Activated CD8-positive, alpha-beta memory T cell treated with anti-CD3 and anti-CD28 coated beads for 4 hours (primary cell): Measurements from ENCODE around the gene TNFRSF21.
"Not testable (repeated sequence)": the region's sequence is repeated elsewhere in the genome, so short reads cannot be mapped to it uniquely, and the experiment has no call there.

Experiments used
- DNase-seq, 2 donors: peaks; one replicate each; pipeline ENCODE4 v3.0.0-alpha.2; 2020; ENCODE audit warnings: low read depth in 2 of 2

The TNFRSF21 gene

GRCh38 chr6:47309291-47310130 lies at the start of gene TNFRSF21:
TSS of gene TNFRSF21 (minus strand) at chr6:47309905. CDS start at chr6:47309511, 394 bp downstream.
- DNase-seq = peak; percentile 54 to 63

- DNase-seq = no peak
These were observed 48.9 kb upstream of the TNFRSF21 start for GRCh38 chr6:47358440-47359225.

DNA sequence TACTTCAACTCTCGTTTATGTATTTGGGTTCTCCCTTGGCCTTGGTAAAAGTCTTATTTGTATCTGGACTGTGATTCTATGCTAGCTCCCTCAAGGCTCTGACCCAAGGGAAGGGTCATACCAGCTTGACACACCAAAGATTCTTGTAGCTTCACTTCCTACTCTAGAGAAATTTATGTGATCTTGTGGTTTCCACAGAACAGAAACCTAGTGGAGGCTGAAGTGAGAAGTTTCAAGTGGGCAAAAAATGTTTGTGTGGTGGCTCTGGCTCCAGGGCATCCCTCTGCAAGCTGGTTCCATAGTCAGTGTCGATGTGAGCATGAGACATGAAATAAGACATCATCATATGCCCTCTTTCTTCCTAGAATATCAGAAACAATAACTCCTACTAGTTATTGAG lies 48.1 kb upstream of the TNFRSF21 start:
- DNase-seq = no peak

GRCh38 chr6:47355496-47355895 lies 45.8 kb upstream of the TNFRSF21 start:
- DNase-seq = no peak

DNA sequence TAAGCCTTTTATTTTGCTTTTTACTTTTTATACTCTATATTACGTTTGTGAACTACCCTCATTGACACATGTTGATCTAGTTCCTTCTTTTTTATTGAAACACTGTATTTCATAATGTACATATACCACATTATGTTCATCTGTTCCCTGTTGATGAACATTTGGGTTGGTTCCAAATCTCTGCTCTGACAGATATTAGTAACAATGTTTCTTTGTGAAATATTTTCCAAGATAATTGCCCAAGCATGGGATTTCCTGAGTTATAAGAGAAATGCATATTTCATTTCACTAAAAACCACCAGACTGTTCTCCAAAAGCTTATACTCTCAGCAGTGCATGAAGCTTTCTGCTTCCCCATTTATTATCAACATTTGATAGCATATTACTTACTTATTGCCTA lies 44.2 kb upstream of the TNFRSF21 start:
- DNase-seq = no peak

DNA sequence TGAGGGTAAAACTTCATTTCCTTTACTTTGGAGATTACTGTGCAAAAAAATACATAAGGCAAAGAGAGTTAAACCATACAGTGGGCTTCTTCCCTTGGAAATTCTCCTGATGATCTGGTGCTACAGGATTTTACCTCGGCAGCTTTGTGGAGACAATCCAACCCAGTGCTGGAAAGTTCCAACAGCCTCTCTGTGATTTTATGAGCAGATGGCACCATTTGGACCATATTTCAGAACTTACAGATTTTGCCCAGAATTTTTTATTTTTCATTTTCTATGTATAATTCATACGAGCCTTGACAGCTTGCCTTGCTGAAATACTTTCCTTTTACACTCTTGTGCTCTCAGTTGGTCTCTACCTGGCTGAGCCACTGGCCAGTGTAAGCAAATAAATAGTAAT lies 43.3 kb upstream of the TNFRSF21 start:
- DNase-seq = no peak

GRCh38 chr6:47352194-47352920 lies 42.7 kb upstream of the TNFRSF21 start:
- no peak for DNase-seq

GRCh38 chr6:47351621-47352020 lies 41.9 kb upstream of the TNFRSF21 start:
- DNase-seq = no peak

GRCh38 chr6:47349931-47350330 lies 40.2 kb upstream of the TNFRSF21 start:
- no peak for DNase-seq

DNA sequence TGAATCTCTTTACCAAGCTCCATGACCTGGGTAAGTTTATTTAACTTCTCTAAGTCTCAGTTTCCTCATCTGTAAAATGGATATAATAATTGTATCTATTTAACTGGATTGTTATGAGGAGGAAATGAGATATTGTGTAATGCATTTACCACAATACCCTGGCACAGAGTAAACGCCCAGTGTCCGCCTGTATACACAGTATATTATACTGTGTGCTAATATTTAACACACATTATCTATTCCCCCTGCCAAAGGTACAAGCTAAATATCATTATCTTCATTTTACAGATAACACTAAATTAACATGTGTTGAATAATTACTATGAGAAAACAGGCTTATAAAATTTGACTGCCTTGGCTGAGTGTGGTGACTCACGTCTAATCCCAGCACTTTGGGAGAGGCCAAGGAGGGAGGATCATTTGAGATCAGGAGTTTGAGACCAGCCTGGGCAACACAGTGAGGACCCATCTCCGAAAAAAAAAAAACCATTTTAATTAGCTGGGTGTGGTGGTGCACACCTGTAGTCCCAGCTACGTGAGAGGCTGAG lies 38.7 kb upstream of the TNFRSF21 start:
- no peak for DNase-seq

DNA sequence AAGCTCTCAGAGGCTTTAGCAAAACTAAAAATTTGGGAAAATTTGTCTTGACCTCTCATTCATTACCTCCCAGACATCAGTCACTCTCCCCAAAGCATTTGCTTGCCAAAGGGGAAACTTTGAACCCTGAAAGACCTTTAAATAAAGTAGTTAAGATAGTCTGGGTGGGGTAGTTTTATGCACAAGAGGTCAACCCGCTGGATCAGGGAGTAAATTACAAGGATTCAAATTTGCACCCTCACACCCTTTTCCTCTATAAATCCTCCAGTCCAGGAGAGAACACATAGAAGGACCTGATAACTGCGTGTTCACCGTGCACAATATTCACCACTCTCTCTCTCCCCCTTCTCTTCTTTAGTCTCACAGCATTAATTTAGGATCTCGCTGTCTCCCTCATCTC lies 36.1 kb upstream of the TNFRSF21 start:
- no peak for DNase-seq

- DNase-seq = no peak
These were observed 34.3 kb upstream of the TNFRSF21 start for GRCh38 chr6:47344022-47344421.

DNA sequence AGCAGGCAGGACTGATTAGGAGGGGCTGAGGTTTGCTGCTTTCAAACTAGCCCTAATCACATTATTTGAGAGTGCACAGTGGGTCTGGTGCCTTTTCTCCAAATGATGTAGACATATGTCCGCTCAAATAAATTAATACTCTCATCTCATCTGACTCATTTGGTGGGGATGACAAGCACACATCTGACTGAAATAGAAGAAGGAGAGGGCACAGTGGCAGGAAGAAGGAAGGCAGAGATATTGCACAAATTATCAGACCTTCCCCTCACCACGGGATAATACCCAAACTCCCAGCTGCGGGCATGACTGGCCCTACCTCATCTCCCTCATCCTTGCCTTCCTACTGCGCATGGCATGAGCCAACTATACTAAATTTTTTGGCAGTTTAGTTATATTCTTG lies 33.9 kb upstream of the TNFRSF21 start:
- DNase-seq = no peak

DNA sequence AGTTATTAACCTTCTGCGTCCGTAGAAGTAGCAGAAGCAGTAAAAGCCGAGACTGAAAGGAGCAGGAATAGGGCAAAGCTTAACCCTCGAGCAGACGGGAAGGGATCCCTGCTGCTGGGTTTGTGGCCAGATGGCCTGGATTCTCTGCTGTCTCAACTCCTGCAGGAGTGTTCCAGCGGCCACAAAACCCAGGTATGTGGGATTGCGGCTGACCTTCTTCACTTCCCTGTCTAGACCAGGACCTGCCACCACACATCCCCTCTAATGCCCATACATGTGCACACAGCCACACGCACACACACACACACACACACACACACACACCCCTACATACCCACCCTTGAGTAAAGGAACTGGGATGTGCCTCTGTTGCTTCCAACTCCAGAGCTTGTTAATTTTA lies 33.1 kb upstream of the TNFRSF21 start:
- no peak for DNase-seq

DNA sequence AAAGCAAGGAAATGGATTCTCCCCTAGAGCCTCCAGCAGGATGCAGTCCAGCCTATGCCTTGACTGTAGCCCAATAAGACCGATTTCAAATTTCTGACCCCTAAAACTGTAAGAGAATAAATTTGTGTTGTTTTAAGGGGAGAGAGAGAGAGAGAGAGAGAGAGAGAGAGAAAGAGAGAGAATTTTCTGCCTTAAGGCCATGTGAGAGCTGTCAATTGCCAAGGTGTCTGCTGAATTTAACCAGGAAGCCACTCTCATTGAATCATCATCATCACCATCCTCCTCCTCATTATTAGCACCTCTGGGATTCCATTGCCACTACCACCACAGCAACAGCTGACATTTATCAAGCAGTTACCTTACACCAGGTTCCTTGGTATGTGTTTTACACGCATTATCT lies 27.8 kb upstream of the TNFRSF21 start:
- no peak for DNase-seq

DNA sequence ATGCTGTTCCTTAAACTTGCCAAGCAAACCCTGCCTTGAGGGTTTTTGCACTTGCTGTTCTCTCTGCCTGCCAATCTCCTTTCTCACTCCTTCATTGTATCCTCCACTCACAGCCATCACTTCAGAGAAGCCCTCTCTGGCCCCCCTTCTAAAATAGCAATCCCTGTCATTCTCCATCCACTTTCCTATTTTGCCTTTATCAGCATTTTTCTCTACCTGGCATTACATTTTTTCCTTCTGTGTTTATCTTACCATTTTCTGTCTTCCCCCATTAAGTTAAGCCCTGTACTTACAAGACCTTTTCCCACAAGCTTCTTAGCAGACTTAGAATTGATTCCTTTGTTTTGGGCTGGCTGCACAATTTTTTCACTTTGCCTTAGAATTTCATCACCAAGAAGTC lies 26.6 kb upstream of the TNFRSF21 start:
- DNase-seq = no peak

DNA sequence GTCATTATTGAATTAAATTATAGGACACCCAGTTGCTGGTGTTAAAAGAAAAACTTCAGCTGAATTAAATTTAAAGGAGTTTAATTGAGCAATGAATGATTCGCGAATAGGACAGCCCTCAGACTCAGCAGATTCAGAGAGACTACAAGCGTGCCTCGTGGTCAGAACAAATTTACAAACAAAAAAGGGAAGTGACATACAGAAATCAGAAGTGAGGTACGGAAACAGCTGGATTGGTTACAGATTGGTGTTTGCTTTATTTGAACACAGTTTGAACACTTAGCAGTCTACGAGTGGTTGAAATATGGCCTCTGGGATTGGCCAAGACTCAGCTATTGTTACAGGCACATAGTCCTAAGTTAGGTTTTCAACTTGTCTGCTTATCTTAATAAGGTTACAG lies 25.8 kb upstream of the TNFRSF21 start:
- DNase-seq = no peak

DNA sequence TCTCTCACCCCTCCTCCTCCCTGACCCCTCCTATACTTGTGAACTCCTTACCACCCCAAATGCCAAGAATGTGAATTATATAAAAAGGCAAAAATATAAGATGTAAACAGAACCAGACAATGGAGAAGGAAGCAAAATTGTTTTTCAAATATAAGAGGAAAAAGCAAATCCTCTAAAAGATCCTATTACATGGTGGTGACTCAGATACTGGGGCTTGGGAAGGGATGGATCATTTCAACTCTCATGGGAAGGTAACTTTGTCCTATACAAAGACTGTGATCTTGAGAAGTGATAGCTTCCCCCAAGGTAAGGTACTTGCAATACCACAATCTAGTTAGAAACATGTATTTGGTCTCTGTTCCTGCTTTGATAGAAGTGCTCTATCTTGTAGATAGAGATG lies 24.6 kb upstream of the TNFRSF21 start:
- DNase-seq = no peak

GRCh38 chr6:47328606-47329005 lies 18.9 kb upstream of the TNFRSF21 start:
- not testable (repeated sequence) for DNase-seq

DNA sequence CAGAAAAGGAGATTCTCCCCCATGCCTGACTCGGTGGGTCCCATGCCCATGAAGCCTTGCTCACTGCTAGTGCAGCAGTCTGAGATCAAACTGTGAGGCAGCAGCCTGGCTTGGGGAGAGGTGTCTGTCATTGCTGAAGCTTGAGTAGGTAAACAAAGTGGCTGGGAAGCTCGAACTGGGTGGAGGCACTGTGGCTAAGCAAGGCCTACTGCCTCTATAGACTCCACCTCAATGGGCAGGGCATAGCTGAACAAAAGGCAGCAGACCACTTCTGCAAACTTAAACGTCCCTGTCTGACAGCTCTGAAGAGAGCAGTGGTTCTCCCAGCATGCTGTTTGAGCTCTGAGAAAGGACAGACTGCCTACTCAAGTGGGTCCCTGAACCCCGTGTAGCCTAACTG lies 18.4 kb upstream of the TNFRSF21 start:
- not testable (repeated sequence) for DNase-seq

GRCh38 chr6:47323887-47324286 lies 14.2 kb upstream of the TNFRSF21 start:
- no peak for DNase-seq

- no peak for DNase-seq
These were observed 13.6 kb upstream of the TNFRSF21 start for GRCh38 chr6:47323321-47323720.
